ENCODE measurements around the gene SHMT1.
"Not testable (repeated sequence)": the region's sequence is repeated elsewhere in the genome, so short reads cannot be mapped to it uniquely, and the experiment has no call there.

The SHMT1 gene

DNA sequence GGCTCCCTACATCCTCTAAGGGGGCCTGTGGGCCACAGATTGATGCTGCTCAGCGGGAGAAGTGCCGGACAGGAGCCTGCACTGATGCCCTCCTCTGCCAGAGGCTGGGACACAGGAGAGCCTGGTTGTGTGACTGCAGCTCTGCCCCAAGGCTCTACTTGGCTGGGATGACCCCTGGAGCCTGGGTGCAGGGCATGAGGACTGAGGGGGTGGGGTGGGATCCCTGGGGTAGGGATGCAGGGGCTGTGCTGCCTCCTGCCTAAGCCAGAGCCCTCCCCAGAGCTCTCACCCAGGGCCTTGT is 14.8 kb upstream of the SHMT1 start:
- no peak for DNase-seq (ENCODE audit: low spot score)

DNA sequence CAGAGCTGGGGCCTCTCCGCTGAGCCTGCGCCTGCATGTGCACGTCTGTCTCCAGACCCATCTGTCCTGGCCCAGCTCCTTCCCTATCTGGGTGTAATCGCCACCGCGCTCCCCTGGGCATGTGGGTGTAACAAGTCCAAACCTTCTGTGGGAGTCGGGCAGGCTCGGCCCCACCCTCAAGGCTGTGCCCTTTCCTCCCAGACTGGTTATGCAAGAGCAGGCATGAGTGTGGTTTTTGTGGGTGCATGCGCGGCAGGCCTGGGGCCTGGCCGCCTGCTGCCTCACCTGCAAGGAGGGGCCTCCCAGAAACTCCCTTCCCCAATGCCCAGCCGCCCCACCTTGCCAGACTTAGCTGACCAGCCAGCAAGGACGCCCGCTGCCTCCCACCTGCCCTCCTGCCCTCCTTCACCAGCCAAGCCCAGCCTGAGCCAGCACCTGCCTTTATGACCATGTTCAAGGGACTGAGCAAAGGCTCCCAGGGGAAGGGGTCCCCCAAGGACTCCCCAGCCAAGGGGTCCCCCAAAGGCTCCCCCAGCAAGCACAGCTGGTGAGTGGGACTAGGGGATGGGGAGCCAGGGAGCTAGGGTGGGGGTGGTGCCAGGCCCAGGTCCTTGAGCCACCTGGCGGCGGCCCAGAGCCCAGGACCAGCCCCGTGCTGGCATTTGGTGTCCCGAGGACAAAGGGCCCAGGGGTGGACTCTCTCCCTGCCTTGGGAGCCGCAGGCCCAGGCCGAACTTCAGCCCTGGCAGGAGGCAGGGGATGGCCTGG is 14.3 kb upstream of the SHMT1 start, which contains the start of gene EVPLL:
TSS of gene EVPLL (plus strand) at position 342 of the 768 bp plus-strand sequence. CDS start 3,160 bp downstream, outside the sequence.
- DNase-seq (ENCODE audit: low spot score): no peak

DNA sequence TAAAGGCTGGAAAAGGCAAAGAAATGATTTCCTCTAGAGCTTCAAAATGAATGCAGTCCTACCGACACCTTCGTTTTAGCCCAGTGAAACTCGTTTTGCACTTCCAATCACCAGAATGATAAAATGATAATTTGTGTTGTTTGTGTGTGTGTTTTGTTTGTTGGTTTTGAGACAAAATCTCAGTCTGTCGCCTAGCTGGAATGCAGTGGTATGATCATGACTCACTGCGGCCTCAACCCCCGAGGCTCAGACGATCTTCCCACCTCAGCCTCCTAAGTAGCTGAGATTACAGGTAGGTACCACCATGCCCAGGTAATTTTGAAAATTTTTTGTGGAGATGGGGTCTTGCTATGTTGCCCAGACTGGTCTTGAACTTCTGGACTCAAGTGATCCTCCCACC is 10.9 kb upstream of the SHMT1 start:
- no peak for DNase-seq (ENCODE audit: low spot score)

DNA sequence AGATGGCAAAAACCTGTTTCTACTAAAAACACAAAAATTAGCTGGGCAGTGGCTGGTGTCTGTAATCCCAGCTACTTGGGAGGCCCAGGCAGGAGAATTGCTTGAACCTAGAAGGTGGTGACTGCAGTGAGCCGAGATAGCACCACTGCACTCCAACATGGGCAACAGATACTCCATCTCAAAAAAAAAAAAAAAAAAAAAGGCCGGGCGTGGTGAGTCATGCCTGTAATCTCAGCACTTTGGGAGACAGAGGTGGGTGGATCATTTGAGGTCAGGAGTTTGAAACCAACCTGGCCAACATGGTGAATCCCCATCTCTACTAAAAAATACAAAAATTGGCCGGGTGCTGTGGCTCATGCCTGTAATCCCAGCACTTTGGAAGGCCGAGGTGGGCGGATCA is 9.8 kb upstream of the SHMT1 start:
- DNase-seq (ENCODE audit: low spot score): not testable (repeated sequence)

DNA sequence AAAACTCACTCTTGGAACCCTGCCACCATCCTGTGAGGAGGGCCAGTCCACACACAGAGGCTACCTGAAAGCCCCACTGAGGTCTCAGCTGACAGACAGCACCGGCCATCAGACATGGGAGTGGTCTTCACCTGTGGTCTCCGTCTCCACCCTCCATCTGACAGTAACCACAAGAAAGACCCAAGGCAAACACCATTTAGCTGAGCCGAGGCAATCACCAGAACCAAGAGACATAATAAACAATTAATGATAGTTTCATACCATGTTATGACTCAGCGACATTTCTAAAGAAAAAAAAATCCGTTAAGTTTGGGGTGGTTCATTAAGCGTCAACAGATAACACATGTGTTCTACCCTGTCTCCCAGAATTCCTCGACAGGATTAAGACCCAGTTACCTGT is 8.1 kb upstream of the SHMT1 start:
- DNase-seq (ENCODE audit: low spot score): no peak

DNA sequence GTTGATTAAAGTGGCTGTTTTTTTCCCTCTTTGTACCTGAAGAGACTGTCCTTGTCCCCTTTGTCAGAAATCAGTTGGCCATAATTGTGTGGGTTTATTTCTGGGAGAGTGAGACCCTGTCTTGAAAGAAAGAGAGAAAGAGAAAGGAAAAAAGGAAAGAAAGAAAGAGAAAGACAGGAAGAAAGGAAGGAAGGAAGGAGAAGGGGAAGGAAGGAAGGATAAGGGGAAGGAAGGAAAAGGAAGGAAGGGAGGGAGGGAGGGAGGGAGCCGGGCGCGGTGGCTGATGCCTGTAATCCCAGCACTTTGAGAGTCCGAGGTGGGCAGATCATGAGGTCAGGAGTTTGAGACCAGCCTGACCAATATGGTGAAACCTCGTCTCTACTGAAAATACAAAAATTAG is 7.4 kb upstream of the SHMT1 start:
- no peak for DNase-seq (ENCODE audit: low spot score)

DNA sequence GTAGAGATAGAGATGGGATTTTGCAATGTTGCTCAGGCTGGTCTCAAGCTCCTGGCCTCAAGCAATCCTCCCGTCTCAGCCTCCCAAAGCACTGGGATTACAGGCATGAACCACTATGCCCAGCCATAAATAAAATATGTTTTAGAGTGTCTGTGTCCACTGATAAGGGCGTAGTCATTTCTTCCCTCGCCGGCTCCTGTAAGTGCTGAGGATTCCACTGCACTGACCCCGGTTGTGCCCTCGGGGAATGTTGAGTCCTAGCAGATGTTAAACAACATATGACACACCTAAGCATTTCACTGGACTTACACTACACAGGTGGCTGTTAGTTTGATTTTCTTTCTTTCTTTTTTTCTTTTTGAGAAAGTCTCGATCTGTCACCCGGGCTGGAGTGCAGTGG is 5.6 kb upstream of the SHMT1 start:
- DNase-seq (ENCODE audit: low spot score): no peak

DNA sequence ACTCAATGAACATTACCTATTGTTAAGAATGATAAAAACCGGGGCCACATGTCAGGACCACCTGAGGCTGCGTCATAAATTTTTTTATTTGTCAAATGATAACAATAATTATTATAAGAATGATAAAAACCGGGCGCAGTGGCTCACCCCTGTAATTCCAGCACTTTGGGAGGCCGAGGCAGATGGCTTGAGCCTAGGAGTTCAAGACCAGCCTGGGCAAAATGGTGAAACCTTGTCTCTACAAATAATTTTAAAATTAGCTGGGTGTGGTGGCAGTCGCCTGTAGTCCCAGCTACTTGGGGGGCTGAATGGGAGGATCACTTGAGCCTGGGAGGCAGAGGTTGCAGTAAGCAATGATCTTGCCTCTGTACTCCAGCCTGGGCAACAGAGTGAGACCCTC is 816 bp upstream of the SHMT1 start:
- DNase-seq (ENCODE audit: low spot score): no peak

DNA sequence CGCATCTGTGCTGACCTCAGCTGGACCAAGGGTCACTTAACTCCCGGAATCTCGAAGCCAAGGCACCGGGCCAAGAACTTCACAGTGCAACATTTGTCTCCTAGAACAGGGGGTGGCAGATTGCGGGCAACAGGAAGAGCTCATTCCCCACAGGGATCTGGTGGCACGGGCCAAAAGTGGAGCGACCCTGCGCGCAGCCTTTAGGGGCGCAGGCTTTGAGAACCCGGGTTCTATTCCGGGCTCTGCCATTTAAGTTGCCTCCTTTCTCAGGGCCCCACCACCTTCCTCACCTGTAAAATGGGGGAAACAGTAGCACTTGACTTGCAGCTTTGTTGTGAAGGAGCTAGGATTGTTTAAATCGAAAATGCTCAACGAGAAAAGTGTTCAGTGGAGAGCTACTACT is 651 bp downstream of the SHMT1 start:
- DNase-seq (ENCODE audit: low spot score): peak; percentile 36

DNA sequence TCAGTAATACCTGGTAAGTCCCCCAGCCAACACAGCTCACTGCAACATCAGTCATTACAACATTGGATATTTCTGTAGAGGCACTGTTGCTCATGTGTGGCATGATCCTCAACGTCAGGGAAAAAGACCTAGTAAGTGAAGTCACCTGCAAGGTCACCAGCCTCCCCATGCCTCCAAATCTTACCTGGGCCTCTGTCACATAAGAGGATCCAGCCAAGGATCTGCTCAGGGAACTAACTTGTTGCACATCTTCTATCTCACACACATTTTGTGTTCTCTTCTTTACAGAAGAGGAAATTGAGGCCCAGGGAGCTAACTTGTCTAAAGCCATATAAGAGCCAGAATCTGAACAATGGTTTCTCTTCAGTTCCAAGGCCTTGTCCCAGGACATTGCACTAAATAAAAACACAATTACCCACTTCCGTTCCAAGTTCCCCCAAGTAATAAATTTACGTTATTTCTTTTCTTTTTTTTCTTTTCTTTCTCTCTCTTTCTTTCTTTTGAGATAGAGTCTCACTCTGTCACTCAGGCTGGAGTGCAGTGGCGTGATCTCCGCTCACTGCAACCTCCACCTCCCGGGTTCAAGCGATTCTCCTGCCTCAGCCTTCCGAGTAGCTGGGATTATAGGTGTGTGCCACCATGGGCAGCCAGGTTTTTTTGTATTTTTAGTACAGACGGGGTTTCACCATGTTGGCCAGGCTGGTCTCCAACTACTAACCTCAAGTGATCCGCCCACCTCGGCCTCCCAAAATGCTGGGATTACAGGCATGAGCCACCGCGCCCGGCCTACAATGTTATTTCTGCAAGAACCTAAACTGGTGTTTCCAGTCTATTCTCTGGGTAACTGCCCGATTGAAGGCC is 1.3 kb downstream of the SHMT1 start:
- no peak for DNase-seq (ENCODE audit: low spot score)

DNA sequence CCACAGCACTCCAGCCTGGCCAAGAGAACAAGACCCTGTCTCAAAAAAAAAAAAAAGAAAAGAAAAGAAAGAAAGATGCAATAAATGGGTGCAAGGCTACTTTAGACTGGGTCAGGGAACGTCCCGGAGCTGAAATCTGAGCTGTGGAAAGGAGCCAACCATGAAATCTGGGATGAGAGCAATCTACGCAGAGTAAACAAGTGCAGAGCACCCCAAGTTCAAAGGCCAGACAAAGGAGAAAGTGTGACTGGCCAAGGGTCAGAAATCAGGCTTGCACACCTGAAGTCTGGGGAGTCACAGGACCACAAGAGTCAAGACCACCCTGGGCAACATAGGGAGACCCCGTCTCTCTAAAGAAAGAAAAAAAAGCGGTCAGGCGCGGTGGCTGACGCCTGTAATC is 2.8 kb downstream of the SHMT1 start:
- no peak for DNase-seq (ENCODE audit: low spot score)

DNA sequence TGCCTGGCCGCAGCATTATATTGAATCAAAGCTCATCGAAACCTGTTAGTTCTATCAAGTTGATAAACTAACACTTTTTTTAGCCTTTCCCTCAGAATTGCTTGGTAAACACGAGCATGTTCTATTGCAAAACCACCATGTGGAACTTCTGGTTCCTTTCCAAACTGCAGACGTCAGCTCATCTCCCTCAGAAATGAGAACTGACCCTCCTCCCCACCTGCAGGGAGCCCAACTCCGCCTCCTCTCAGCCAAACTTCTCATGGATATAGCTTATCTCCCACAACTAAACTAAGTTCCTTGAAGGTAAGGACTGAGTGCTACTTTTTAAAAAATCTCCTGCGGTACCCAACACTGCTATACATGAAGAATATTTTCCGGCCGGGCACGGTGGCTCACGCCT is 6.7 kb downstream of the SHMT1 start:
- DNase-seq (ENCODE audit: low spot score): no peak

DNA sequence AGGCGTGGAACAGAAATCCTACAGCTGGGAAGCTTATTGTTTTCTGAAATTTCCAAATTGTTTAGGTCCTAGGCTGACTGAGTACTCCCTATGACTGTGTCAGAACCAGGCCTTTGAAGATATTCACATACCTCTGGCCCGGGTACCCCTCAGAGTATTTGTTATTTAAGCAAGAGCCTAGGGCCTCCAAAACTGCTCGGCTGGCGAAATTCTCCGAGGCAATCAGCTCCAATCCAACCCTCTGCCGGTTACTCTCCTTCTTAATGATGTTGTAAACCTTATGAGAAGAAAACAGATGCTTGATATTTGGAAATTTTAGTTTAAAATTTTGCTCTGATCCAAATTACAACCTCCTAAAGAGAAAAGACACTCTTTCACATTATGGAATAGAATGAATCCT is 9.8 kb downstream of the SHMT1 start:
- no peak for DNase-seq (ENCODE audit: low spot score)

DNA sequence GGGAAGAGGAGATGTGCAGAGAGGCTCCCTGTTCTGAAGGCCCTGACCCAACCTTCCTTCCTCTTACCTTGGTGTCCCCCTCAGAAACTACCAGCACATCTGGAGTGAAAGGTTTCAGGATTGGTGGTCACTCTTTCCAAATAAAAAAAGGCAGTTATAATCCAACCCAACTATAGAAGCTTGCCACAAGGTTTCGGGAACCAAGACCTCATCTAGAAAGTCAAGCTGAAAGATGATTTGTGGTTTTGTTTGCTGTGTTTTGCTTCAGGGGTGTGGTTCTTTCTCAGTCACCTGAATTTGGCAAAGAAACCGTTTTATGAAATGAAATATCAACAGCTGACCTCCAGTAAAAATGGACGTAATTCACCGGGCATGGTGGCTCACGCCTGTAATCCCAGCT is 19.3 kb downstream of the SHMT1 start:
- no peak for DNase-seq (ENCODE audit: low spot score)

DNA sequence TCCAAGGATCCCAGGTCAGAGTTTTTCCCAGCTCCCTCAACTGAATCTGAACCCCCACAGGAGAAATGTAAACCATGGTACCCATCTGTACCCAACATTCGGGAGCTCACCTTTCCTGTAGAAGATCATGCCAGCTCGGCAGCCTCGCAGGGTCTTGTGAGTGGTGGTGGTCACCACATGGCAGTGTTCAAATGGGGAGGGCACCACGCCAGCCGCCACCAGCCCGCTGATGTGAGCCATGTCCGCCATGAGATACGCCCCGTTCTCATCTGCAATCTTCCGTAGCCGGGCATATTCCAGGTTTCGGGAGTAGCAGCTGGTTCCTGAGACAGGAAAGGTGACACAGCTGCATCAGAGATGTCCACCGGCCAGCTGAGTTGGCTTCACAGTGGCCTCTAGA is 23.4 kb downstream of the SHMT1 start:
- no peak for DNase-seq (ENCODE audit: low spot score)

DNA sequence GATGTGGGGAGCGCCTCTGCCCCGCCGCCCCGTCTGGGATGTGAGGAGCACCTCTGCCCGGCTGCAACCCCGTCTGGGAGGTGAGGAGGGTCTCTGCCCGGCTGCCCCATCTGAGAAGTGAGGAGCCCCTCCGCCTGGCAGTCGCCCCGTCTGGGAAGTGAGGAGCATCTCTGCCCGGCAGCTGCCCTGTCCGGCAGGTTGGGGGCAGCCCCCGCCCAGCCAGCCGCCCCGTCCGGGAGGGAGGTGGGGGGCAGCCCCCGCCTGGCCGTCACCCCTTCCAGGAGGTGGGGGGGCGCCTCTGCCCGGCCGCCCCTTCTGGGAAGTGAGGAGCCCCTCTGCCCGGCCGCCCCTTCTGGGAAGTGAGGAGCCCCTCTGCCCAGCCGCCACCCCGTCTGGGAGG is 25.2 kb downstream of the SHMT1 start:
- not testable (repeated sequence) for DNase-seq (ENCODE audit: low spot score)

DNA sequence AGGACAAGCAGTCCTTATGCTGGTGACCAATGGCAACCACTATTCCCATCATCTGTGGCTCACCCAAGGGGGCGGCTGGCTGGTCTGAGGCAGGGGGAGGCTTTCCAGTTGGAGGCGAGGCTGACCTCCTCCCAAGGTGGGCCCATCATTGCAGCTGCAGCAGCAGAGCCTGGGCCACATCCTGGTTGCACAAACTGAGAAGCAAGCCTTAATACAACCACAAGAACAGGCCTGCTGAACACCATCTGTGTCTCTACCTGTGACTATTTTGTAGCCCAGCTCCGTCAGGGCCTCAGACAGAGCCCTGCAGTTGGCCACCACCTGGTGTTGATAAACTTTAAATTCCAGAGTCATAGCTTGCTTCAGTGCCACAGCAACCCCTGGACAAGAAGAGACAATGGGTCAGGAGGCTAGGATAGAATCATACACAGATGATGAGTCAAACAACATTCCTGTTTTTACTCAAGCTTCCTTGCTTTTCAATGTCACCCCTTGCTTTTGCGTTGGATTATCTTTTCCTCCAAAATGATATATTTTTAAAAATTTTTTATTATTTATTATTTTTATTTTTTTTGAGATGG is 30.4 kb downstream of the SHMT1 start:
- peak; percentile 18 for DNase-seq (ENCODE audit: low spot score)

DNA sequence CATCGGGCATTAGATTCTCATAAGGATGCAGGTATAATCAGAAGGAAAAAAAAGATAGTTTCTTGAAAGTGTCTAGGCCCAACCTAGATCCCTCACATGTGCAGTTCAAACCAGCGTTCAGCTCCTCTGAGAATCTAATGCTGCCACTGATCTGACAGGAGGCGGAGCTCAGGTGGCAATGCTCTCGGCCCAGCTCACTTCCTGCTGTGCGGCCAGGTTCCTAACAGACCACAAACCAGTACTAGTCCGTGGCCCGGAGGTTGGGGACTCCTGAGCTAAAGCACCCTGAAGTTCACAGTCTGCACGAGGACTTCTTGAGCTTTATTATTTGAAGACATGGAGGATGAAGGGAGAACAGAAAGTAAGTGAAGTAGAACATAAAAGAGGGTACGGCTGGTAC is 31.5 kb downstream of the SHMT1 start:
- DNase-seq (ENCODE audit: low spot score): no peak

DNA sequence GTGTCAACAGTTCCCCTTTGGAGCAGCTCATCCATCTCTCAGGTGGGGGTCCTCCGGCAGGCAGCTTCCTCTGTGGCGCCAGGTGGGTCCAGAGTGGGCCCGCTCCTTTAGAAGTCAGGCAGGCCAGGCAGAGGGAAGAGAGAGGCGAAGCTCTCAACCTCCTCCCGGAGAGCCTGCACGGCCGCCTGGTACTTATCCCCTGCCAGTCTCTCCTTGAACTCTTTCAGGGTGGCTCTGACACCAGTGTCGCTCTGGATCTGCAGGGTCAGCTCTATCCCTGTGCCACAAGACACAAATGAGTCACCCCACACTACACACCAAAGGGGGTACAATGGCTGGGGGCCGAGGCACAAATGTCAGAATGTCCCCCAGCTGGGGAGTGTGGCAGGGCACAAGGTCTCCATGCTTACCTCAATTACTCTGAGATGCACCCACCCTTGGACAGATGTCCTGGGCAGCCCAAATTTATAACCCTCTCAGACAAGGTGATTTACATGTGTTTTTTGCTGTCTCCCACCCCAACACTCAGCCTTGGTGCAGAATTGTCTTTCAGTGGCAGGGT is 34.6 kb downstream of the SHMT1 start:
- DNase-seq (ENCODE audit: low spot score): no peak

DNA sequence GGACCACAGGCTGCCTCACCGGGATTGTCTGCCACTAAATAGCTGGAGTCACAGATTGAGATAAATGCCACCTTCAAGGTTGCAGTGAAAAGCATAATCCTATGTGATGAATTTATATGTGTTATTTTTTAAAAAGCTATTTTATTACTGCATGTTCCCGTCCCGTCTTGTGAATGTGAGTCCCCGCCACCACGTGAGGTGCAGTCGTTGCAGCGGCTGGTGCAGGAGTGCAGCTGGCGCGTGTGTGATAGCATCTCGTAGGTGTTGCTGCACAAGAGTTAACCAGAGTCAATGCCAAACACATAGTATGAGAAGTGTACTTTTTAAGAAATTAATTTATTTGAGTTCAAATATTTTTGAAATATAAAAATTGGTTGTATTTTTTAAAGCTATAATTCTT is 35.8 kb downstream of the SHMT1 start:
- no peak for DNase-seq (ENCODE audit: low spot score)

DNA sequence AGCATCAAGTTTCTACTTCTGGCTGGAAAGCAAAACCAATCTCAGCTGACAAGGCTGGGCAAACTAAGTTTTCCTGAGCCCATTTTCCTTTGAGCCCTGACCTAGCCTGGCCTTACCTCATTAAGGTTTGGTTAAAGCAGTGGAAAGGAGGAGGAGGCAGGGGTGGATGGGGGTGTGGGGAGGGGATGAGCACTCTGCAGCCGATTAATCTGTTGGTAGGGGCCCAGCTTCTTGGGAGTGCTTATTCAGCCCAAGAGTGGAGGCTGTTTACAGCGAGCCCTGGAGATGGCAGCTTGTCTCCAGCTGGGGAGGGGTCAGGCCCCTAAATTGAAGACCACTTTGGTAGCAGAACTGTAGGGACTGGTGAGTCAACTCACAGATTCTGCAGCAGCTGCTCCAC is 36.3 kb downstream of the SHMT1 start:
- DNase-seq (ENCODE audit: low spot score): no peak

DNA sequence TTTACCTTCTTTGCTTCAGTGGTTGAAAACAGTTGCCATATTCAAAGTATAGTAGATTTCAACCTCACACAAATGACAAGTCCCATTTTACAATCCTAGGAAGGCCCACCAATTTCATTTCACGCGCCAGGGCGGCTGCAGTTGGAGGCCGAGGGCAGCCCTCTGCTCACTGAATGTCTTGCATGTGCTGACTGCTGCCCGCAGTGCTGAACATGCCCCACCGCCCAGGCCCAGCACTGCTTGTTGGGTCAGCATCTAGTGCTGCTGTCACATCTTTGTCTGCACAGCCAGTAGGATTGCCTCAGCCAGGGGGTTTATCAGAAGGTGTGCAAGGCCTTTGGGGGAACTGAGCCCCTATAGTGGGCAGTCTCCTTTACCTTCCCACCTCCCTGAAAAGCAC is 36.8 kb downstream of the SHMT1 start:
- DNase-seq (ENCODE audit: low spot score): no peak

DNA sequence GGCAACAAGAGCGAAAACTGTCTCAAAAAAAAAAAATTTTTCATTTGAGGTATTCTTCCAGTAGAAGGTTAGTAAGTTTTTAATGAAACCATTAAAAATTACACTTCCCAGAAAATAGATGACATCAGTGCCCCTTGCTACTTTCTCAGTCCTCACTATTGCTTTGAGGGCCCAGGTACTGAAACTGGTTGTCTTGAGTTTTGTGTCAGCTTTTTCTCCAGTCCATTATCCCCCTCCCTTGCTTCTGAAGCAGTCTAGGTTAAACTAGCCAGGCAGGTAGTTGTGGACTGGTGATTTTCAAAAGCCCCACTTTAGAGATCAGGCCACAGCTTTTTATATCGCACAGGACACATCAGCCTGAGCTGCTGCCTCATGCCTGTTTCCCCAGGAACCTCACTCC is 37.3 kb downstream of the SHMT1 start:
- DNase-seq (ENCODE audit: low spot score): no peak
